ENCODE measurements around the gene PHOX2A.
A peak's percentile ranks its signal among the peaks of the same experiment; 100 is the strongest.

PHOX2A gene

DNA sequence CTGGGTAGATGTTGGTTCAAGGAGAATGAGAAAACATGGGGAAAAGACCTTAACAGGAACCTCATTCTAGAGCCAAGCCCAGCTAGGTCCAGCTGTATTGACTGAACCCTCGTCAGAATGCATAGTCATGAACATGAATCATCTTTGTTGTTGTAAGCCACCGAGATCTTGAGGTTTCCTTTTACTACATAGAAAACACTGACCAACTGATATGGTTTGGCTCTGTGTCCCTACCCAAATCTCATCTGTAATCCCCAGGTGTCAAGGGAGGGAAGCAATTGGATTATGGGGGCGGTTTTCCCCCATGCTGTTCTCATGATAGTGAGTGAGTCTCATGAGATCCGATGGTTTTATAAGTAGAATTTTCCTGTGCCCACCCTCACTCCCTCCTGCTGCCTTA lies 19.4 kb upstream of the PHOX2A start:
- H3K4me3 ChIP-seq (ENCODE audit: low read depth, low read length) = no peak overlapping the region
- DNase-seq (ENCODE audit: low read depth) = peak; percentile 78
- TF ChIP-seq, protein P1, sequence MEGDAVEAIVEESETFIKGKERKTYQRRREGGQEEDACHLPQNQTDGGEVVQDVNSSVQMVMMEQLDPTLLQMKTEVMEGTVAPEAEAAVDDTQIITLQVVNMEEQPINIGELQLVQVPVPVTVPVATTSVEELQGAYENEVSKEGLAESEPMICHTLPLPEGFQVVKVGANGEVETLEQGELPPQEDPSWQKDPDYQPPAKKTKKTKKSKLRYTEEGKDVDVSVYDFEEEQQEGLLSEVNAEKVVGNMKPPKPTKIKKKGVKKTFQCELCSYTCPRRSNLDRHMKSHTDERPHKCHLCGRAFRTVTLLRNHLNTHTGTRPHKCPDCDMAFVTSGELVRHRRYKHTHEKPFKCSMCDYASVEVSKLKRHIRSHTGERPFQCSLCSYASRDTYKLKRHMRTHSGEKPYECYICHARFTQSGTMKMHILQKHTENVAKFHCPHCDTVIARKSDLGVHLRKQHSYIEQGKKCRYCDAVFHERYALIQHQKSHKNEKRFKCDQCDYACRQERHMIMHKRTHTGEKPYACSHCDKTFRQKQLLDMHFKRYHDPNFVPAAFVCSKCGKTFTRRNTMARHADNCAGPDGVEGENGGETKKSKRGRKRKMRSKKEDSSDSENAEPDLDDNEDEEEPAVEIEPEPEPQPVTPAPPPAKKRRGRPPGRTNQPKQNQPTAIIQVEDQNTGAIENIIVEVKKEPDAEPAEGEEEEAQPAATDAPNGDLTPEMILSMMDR (conservative IDR thresholded peaks at IDR 0.05; ENCODE audit: low read depth, low read length) = no peak

DNA sequence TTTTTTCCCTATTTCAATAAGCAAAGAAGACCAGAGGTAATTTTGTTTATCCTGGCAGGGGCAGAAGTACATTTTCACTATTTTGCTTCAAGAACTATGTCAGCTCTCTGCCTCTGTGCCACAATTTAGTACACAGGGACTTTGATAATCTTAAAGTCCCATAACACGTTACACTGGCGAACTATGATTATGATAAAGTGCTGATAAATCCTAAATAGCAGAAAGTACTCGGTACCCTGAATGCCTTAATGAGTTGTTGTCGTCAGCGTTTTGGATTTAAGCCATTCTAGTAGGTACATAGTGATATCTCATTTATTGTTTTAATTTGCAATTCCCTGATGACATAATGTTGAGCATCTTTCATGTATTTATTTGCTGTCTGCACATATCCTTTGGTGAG lies 16.6 kb upstream of the PHOX2A start:
- no peak for DNase-seq (ENCODE audit: low read depth)
- no peak overlapping the region for H3K4me3 ChIP-seq (ENCODE audit: low read depth, low read length)
- TF ChIP-seq, protein P1 (conservative IDR thresholded peaks at IDR 0.05; ENCODE audit: low read depth, low read length) = no peak

DNA sequence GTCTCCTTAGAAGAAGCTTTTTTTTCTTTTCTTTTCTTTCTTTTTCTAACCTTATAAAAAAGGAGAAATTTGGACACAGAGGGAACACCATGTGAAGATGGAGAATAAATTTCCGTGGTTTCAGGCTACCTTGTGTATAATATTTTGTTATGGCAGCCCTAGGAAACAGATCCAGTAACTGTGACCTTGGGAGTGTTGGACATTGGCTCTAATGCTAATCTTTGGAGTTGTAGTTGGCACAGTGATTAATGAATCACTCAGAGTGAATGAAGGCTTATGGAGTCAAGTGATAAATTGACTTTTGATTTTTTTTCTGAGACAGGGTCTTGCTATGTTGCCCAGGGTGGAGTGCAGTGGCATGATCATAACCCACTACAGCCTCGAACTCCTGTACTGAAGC lies 15.5 kb upstream of the PHOX2A start:
- no peak for DNase-seq (ENCODE audit: low read depth)
- H3K4me3 ChIP-seq (ENCODE audit: low read depth, low read length) = no peak overlapping the region
- TF ChIP-seq, protein P1 (conservative IDR thresholded peaks at IDR 0.05; ENCODE audit: low read depth, low read length) = no peak

DNA sequence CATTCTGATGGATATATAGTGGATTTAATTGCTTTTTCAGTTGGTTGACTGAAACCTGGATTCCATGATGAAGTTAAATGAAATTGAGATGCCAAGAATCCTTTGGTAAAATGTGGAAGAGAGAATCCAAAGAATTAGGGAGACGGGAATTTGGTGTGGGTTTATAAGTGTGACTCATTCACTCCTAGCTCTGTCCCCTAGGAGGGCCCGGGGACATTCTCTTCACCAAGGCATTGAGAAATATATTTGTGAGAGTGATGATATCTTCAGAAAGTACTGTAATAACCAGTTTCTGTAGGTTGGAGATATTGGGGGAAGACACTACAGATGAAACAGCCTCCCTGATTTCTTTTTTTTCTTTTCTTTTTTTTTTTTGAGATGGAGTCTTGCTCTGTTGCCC lies 13.6 kb upstream of the PHOX2A start:
- no peak overlapping the region for H3K4me3 ChIP-seq (ENCODE audit: low read depth, low read length)
- DNase-seq (ENCODE audit: low read depth) = no peak
- TF ChIP-seq, protein P1 (conservative IDR thresholded peaks at IDR 0.05; ENCODE audit: low read depth, low read length) = no peak

DNA sequence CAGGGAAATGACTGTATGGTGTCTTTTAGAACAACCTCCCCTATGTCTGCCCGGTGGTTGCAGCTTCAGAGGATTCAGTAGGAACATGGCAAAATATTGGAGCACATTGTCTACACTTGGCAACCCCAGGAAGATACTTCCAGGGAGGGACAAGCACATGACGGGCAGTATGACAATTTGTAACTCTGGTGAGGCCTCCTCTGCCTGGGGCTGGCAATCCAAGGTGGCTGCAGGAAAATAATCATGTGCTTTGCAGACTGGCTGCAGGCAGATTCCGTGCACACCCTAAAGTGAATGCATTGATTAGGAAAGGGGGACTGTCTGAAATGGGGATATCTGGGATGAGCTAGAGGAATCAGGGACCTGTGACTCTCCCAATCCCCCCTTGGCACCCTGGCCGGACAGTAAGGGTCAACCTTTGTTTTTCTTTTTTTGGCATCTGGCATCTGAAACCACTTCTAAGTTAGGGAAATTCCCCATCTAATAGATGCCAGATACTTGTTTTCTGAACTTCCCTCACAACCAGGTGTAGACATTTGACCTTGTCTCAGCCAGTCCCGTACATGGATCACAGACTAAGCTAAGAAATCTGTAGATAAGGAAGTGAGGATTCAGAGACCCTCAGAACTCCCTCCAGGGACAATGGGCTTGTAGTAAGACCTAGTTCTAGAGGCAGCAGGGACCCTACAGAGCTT lies 10.5 kb upstream of the PHOX2A start:
- H3K4me3 ChIP-seq (ENCODE audit: low read depth, low read length) = no peak overlapping the region
- DNase-seq (ENCODE audit: low read depth) = no peak
- TF ChIP-seq, protein P1 (conservative IDR thresholded peaks at IDR 0.05; ENCODE audit: low read depth, low read length) = no peak

DNA sequence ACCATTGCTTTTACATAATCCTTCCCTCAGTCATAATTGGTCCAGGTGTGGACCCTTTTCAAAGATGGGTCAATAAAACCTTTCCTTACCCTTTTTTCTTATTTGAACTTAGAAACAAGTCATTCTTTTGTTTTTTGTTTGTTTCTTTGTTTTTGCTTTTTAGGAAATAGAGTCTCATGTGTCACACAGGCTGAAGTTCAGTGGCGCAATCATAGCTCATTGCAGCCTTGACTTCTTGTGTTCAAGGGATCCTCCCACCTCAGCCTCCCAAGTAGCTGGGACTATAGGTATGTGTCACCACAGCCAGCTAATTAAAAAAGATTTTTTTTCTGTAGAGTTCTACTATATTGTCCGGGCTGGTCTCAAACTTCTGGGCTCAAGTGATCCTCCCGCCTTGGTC lies 9.4 kb upstream of the PHOX2A start:
- no peak overlapping the region for H3K4me3 ChIP-seq (ENCODE audit: low read depth, low read length)
- TF ChIP-seq, protein P1 (conservative IDR thresholded peaks at IDR 0.05; ENCODE audit: low read depth, low read length) = no peak
- no peak for DNase-seq (ENCODE audit: low read depth)

DNA sequence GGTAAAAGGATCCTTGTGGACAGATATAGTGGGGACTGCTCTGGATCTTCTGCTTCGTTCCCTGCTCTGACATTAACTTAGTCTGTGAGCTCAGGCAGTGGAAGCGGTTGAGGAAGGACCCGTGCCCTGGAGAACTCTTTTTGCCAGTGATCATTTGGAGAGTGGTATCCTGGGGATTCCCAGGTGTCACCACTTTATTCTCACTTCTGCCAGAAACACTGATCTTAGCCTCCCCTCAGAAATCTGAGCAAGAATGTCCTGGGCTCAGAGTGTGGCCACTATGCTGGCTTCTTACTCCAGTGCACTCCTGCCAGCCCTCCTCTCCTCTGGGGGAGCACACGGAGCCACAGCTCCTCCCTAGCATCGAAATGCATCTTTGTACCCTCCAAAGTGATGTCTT lies 7.6 kb upstream of the PHOX2A start:
- TF ChIP-seq, protein P1 (conservative IDR thresholded peaks at IDR 0.05; ENCODE audit: low read depth, low read length) = no peak
- DNase-seq (ENCODE audit: low read depth) = no peak
- H3K4me3 ChIP-seq (ENCODE audit: low read depth, low read length) = no peak overlapping the region
